ENCODE measurements around the gene SERTM2. TPM values are rescaled to one million over a fixed set of nuclear protein-coding genes. Genes with fewer than 3 reads are reported as not detected.

The SERTM2 gene
- total RNA-seq, 1 experiment from 2014 or later = 1.4 TPM

DNA sequence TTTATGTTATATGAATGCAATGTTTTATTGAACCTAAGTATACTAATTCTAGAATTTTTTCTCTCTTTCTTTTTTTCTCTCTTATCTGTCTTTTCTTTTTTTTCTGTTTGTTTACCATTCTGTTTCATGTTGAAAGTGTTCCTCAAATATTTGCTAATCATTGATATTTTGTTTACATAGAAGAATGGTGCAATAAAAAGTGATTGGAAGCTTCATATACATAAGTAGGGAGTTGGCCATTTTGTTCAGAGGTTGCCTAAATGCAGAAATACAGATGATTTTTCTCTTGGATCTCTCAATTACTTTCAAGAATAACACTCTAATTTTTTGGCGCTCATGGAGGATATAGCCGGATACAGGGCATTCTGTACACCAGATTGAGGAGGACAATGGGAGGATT lies 5.7 kb upstream of the SERTM2 start:
- intact Hi-C loops (cut with micrococcal nuclease; ENCODE audit: unreplicated experiment) = no loop called here
- TF ChIP-seq, protein P1, sequence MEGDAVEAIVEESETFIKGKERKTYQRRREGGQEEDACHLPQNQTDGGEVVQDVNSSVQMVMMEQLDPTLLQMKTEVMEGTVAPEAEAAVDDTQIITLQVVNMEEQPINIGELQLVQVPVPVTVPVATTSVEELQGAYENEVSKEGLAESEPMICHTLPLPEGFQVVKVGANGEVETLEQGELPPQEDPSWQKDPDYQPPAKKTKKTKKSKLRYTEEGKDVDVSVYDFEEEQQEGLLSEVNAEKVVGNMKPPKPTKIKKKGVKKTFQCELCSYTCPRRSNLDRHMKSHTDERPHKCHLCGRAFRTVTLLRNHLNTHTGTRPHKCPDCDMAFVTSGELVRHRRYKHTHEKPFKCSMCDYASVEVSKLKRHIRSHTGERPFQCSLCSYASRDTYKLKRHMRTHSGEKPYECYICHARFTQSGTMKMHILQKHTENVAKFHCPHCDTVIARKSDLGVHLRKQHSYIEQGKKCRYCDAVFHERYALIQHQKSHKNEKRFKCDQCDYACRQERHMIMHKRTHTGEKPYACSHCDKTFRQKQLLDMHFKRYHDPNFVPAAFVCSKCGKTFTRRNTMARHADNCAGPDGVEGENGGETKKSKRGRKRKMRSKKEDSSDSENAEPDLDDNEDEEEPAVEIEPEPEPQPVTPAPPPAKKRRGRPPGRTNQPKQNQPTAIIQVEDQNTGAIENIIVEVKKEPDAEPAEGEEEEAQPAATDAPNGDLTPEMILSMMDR (IDR thresholded peaks at IDR 0.05; ENCODE audit: insufficient read depth in 1 of 2, low read depth in 1 of 2, low read length in 1 of 2, severe bottlenecking in 1 of 2, unreplicated experiment in 1 of 2) = no peak
- H3K27me3 ChIP-seq (replicated peaks; ENCODE audit: control insufficient read depth, insufficient read depth, low read length) = no peaks in the 10 kb centered on the region
- DNase-seq = no peak
- Mint-ChIP-seq H3K4me3 (ENCODE audit: unreplicated experiment) (peak overlapping the region; percentile 61), H3K9me3 (ENCODE audit: unreplicated experiment) (no peaks in the 10 kb centered on the region), H3K4me1 (ENCODE audit: low read depth, unreplicated experiment) (peaks cover 18% of the 10 kb centered on the region), H3K27ac (ENCODE audit: unreplicated experiment) (peak overlapping the region; percentile 51), H3K36me3 (ENCODE audit: insufficient read depth, unreplicated experiment) (no peaks in the 10 kb centered on the region), H3K27me3 (ENCODE audit: insufficient read depth, unreplicated experiment) (no peaks in the 10 kb centered on the region)
- H3K4me3 ChIP-seq (ENCODE audit: low read depth, low read length) = no peak overlapping the region
- ChIA-PET CTCF (no interaction called here), POLR2A (no interaction called here)
- no TSS peak for BruUV-seq (replicated peaks)
- H3K36me3 ChIP-seq (ENCODE audit: control insufficient read depth, insufficient read depth, low read length) = no peaks in the 10 kb centered on the region
- no peaks in the 10 kb centered on the region for H3K9me3 ChIP-seq
- peaks cover 8% of the 10 kb centered on the region for H3K4me1 ChIP-seq

DNA sequence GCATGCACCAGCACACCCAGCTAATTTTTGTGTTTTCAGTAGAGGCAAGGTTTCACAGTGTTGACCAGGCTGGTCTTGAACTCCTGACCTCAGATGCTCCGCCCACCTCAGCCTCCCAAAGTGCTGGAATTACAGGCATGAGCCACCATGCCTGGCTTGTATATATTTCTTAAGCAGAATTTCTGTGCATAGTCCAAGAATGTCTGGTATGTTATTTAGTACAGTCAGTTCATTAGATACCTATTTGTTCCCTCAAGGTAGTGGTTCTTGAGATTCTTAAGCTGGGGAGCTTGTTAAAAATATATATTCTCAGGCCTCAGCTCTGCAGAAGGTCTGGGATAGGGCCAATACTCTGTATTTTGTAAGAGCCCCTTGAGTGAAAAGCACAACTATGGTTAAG lies 4.6 kb upstream of the SERTM2 start:
- no TSS peak for BruUV-seq (replicated peaks)
- no peaks in the 10 kb centered on the region for H3K9me3 Mint-ChIP-seq (ENCODE audit: unreplicated experiment)

DNA sequence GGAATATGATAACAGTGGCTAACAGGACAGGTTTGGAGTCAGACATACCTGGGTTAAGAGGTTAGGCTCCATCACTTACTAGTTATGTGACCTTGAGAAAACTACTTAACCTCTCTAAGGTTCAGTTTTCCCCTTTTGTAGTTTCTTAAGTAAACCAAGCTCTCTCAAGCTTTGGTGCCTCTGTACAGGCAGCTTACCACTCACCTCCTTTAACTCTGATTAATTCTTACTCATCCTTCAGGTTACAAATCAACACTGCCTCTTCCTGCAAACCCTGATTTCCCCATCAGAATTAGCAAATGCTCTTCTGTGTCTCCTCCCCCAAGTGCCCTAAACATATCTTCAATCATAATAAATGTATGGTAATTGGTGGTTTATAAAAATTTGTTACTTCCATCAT lies 3.5 kb upstream of the SERTM2 start:
- TF ChIP-seq, protein P1 (IDR thresholded peaks at IDR 0.05; ENCODE audit: insufficient read depth in 1 of 2, low read depth in 1 of 2, low read length in 1 of 2, severe bottlenecking in 1 of 2, unreplicated experiment in 1 of 2) = no peak
- Histone ChIP-seq H3K9me3 (no peaks in the 10 kb centered on the region), H3K4me3 (ENCODE audit: low read depth, low read length) (no peak overlapping the region), H3K4me1 (peaks cover 8% of the 10 kb centered on the region), H3K27me3 (replicated peaks; ENCODE audit: control insufficient read depth, insufficient read depth, low read length) (no peaks in the 10 kb centered on the region), H3K36me3 (ENCODE audit: control insufficient read depth, insufficient read depth, low read length) (no peaks in the 10 kb centered on the region)
- ChIA-PET CTCF (no interaction called here), POLR2A (no interaction called here)
- H3K36me3 Mint-ChIP-seq (ENCODE audit: insufficient read depth, unreplicated experiment) = no peaks in the 10 kb centered on the region
- no peak overlapping the region for H3K4me3 Mint-ChIP-seq (ENCODE audit: unreplicated experiment)
- H3K27ac Mint-ChIP-seq (ENCODE audit: unreplicated experiment) = no peak overlapping the region
- H3K27me3 Mint-ChIP-seq (ENCODE audit: insufficient read depth, unreplicated experiment) = no peaks in the 10 kb centered on the region
- no peak for DNase-seq
- H3K9me3 Mint-ChIP-seq (ENCODE audit: unreplicated experiment) = no peaks in the 10 kb centered on the region
- peaks cover 18% of the 10 kb centered on the region for H3K4me1 Mint-ChIP-seq (ENCODE audit: low read depth, unreplicated experiment)
- intact Hi-C loops (cut with micrococcal nuclease; ENCODE audit: unreplicated experiment) = no loop called here
- BruUV-seq (replicated peaks) = no TSS peak

More for the DNA sequence above, 4.6 kb upstream of the SERTM2 start:
- POLR2A ChIA-PET = no interaction called here
- Mint-ChIP-seq H3K4me3 (ENCODE audit: unreplicated experiment) (no peak overlapping the region), H3K4me1 (ENCODE audit: low read depth, unreplicated experiment) (peaks cover 18% of the 10 kb centered on the region), H3K27ac (ENCODE audit: unreplicated experiment) (no peak overlapping the region), H3K27me3 (ENCODE audit: insufficient read depth, unreplicated experiment) (no peaks in the 10 kb centered on the region), H3K36me3 (ENCODE audit: insufficient read depth, unreplicated experiment) (no peaks in the 10 kb centered on the region)
- intact Hi-C loops (cut with micrococcal nuclease; ENCODE audit: unreplicated experiment) = no loop called here
- peak in 1 of 2 experiments; percentile 29 for DNase-seq
- TF ChIP-seq, protein P1 (IDR thresholded peaks at IDR 0.05; ENCODE audit: insufficient read depth in 1 of 2, low read depth in 1 of 2, low read length in 1 of 2, severe bottlenecking in 1 of 2, unreplicated experiment in 1 of 2) = no peak
- H3K4me3 ChIP-seq (ENCODE audit: low read depth, low read length) = no peak overlapping the region
- H3K27me3 ChIP-seq (replicated peaks; ENCODE audit: control insufficient read depth, insufficient read depth, low read length) = no peaks in the 10 kb centered on the region
- H3K36me3 ChIP-seq (ENCODE audit: control insufficient read depth, insufficient read depth, low read length) = no peaks in the 10 kb centered on the region
- H3K9me3 ChIP-seq = no peaks in the 10 kb centered on the region
- H3K4me1 ChIP-seq = peaks cover 8% of the 10 kb centered on the region
- CTCF ChIA-PET = interaction anchor here (0.6 kb wide), 1 partner anchor 1616 kb away, joined by 4 read pairs; no protein-coding TSS in a partner anchor

All from Caco-2 (cell line).